Activated CD8-positive, alpha-beta T cell treated with anti-CD3 and anti-CD28 coated beads for 36 hours (primary cell): ENCODE data around the gene MYL3. TPM values are rescaled to one million over a fixed set of nuclear protein-coding genes. Genes with fewer than 3 reads are reported as not detected.

Experiments used
- ATAC-seq: fragments of 200-7000 bp; cut with Tn5 transposase; one replicate; pipeline ENCODE4 v1.10.0; 2021; ENCODE audit warnings: mild to moderate bottlenecking, moderate library complexity
- CTCF ChIA-PET: fragments of 350-600 bp; sonication (Branson Sonifier 250); formaldehyde crosslinking; loops from one replicate; lab custom pipeline; 2021; ENCODE audit warnings: antibody characterized with exemption; lab: Charles Lee
- POLR2A ChIA-PET: fragments of 350-600 bp; sonication (Branson Sonifier 250); formaldehyde crosslinking; loops from one replicate; lab custom pipeline; 2021; ENCODE audit warnings: antibody characterized with exemption; lab: Charles Lee
- DNase-seq: peaks from one replicate; pipeline ENCODE4 v3.0.0-alpha.2; 2020
- H3K27ac Mint-ChIP-seq: one replicate; pipeline ENCODE4 v1.8.0; 2021; ENCODE audit warnings: mild to moderate bottlenecking, mixed read lengths
- H3K27me3 Mint-ChIP-seq: one replicate; pipeline ENCODE4 v1.8.0; 2021; ENCODE audit warnings: mixed read lengths
- H3K36me3 Mint-ChIP-seq: one replicate; pipeline ENCODE4 v1.8.0; 2021; ENCODE audit warnings: low read depth, mixed read lengths
- H3K4me1 Mint-ChIP-seq: one replicate; pipeline ENCODE4 v1.8.0; 2021; ENCODE audit warnings: low read depth, mixed read lengths
- H3K4me3 Mint-ChIP-seq: one replicate; pipeline ENCODE4 v1.8.0; 2021; ENCODE audit warnings: mild to moderate bottlenecking, moderate library complexity, mixed read lengths
- H3K9me3 Mint-ChIP-seq: one replicate; pipeline ENCODE4 v1.8.0; 2021; ENCODE audit warnings: mixed read lengths
- CTCF ChIP-seq: fragments of 200-600 bp; IDR thresholded peaks from one replicate; pipeline ENCODE4 v1.8.0; 2022; ENCODE audit warnings: antibody characterized with exemption, mild to moderate bottlenecking
- intact Hi-C: fragments of 100-400 bp; cut with micrococcal nuclease; formaldehyde crosslinking; loops from one replicate; pipeline ENCODE4 v1.10.0; 2022
- total RNA-seq, 2 experiments: library from RNA; stranded (reverse); gene quantifications; one replicate each; pipeline ENCODE4 v1.2.3, GENCODE V29; 2021

The MYL3 gene
- total RNA-seq, 2 experiments from 2014 or later = not detected

- ChIA-PET CTCF (interaction anchor here (1.0 to 2.8 kb wide), 2 partner anchors 9 to 10 kb away, joined by 3 to 11 read pairs; no protein-coding TSS in a partner anchor), POLR2A (interaction anchor here (0.7 kb wide), 1 partner anchor 87 kb away, joined by 3 read pairs; no protein-coding TSS in a partner anchor)
- Mint-ChIP-seq H3K4me3 (no peak overlapping the region), H3K36me3 (no peaks in the 10 kb centered on the region), H3K4me1 (no peaks in the 10 kb centered on the region), H3K27me3 (peaks cover 14% of the 10 kb centered on the region), H3K9me3 (no peaks in the 10 kb centered on the region), H3K27ac (no peak overlapping the region)
- intact Hi-C loops = no loop called here
- DNase-seq (no peak), ATAC-seq (no peak)
- TF ChIP-seq CTCF = no peak
Observed at GRCh38 chr3:46900356-46900755, 37.1 kb upstream of the MYL3 start.

GRCh38 chr3:46900007-46900292, 36.7 kb upstream of the MYL3 start:
- TF ChIP-seq CTCF = no peak
- ChIA-PET CTCF (interaction anchor here (1.0 to 2.8 kb wide), 2 partner anchors 9 kb away, joined by 3 to 11 read pairs; no protein-coding TSS in a partner anchor), POLR2A (no interaction called here)
- intact Hi-C loops = no loop called here
- Mint-ChIP-seq H3K27me3 (peaks cover 14% of the 10 kb centered on the region), H3K27ac (no peak overlapping the region), H3K4me1 (no peaks in the 10 kb centered on the region), H3K9me3 (no peaks in the 10 kb centered on the region), H3K36me3 (no peaks in the 10 kb centered on the region), H3K4me3 (no peak overlapping the region)
- ATAC-seq (no peak), DNase-seq (no peak)

- ATAC-seq (no peak), DNase-seq (no peak)
- ChIA-PET CTCF (interaction anchor here (1.0 to 2.8 kb wide), 3 partner anchors 9 to 32 kb away, joined by 3 to 11 read pairs (median 6); no protein-coding TSS in a partner anchor), POLR2A (no interaction called here)
- Mint-ChIP-seq H3K4me3 (no peak overlapping the region), H3K36me3 (no peaks in the 10 kb centered on the region), H3K9me3 (no peaks in the 10 kb centered on the region), H3K27ac (no peak overlapping the region), H3K27me3 (peaks cover 15% of the 10 kb centered on the region), H3K4me1 (no peaks in the 10 kb centered on the region)
- intact Hi-C loops = no loop called here
- no peak for TF ChIP-seq CTCF
Observed at GRCh38 chr3:46899151-46900006, 36.1 kb upstream of the MYL3 start.

GRCh38 chr3:46898321-46899150, 35.3 kb upstream of the MYL3 start:
- no peak for TF ChIP-seq CTCF
- POLR2A ChIA-PET = no interaction called here
- intact Hi-C loops = no loop called here
- peak; percentile 9 for ATAC-seq
- Mint-ChIP-seq H3K9me3 (no peaks in the 10 kb centered on the region), H3K27ac (no peak overlapping the region), H3K4me3 (no peak overlapping the region), H3K4me1 (no peaks in the 10 kb centered on the region), H3K36me3 (no peaks in the 10 kb centered on the region), H3K27me3 (peaks cover 22% of the 10 kb centered on the region)
- no peak for DNase-seq
- CTCF ChIA-PET = interaction anchor here (1.1 to 2.8 kb wide), 3 partner anchors 11 to 36 kb away, joined by 3 to 11 read pairs (median 6); partner anchors contain the start of gene MYL3
